Measurements from ENCODE around the gene PTH1R.

Gene PTH1R

GRCh38 chr3:46895761-46896160 lies 18.2 kb downstream of the PTH1R start:
- TF ChIP-seq, protein P1, sequence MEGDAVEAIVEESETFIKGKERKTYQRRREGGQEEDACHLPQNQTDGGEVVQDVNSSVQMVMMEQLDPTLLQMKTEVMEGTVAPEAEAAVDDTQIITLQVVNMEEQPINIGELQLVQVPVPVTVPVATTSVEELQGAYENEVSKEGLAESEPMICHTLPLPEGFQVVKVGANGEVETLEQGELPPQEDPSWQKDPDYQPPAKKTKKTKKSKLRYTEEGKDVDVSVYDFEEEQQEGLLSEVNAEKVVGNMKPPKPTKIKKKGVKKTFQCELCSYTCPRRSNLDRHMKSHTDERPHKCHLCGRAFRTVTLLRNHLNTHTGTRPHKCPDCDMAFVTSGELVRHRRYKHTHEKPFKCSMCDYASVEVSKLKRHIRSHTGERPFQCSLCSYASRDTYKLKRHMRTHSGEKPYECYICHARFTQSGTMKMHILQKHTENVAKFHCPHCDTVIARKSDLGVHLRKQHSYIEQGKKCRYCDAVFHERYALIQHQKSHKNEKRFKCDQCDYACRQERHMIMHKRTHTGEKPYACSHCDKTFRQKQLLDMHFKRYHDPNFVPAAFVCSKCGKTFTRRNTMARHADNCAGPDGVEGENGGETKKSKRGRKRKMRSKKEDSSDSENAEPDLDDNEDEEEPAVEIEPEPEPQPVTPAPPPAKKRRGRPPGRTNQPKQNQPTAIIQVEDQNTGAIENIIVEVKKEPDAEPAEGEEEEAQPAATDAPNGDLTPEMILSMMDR (IDR thresholded peaks at IDR 0.05; ENCODE audit: low read length, missing control alignments) = no peak
- H3K4me3 ChIP-seq (replicated peaks; ENCODE audit: low read depth, low read length) = no peak overlapping the region
- DNase-seq (ENCODE audit: low read depth) = no peak

DNA sequence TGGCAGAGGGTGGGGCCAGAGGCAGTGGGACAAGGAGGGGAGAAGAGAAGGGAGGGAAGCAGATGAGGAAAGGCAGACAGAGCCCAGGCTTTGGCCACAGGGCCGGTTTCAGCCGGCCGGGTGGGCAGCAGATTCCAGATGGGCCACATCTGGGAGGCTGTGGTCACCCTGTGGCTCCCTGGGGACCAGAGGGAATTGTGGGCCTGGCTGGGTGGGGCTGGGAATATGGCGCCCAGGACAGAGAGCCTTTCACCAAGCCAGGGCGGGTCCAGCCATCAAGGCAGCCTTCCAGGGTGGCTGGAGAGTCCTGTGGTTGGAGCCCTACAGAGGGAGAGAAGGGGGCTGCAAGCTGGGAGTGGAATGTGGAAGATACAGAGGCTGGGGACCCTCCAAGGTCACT lies 18.9 kb downstream of the PTH1R start:
- TF ChIP-seq, protein P1 (IDR thresholded peaks at IDR 0.05; ENCODE audit: low read length, missing control alignments) = no peak
- DNase-seq (ENCODE audit: low read depth) = no peak
- no peak overlapping the region for H3K4me3 ChIP-seq (replicated peaks; ENCODE audit: low read depth, low read length)

DNA sequence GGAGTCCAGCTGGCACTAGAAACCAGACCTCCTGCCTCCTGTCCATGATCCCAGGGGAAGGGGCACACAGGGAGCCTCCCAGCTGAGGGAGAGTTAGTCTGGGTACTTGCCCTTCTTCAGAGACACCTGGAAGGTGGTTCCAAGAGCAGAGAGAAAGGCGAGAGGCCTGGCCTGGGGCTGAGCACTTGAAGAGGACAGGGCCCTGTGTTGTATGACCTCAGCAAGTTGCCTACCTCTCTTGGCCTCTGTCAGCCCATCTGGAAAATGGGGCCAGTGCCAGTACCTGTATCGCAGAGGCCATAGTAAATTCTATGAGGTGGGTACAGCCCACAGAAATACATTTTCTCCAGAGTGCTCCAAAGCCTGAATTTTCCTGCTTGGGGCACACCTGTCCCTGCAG lies 19.5 kb downstream of the PTH1R start:
- TF ChIP-seq, protein P1 (IDR thresholded peaks at IDR 0.05; ENCODE audit: low read length, missing control alignments) = no peak
- no peak for DNase-seq (ENCODE audit: low read depth)
- H3K4me3 ChIP-seq (replicated peaks; ENCODE audit: low read depth, low read length) = no peak overlapping the region

DNA sequence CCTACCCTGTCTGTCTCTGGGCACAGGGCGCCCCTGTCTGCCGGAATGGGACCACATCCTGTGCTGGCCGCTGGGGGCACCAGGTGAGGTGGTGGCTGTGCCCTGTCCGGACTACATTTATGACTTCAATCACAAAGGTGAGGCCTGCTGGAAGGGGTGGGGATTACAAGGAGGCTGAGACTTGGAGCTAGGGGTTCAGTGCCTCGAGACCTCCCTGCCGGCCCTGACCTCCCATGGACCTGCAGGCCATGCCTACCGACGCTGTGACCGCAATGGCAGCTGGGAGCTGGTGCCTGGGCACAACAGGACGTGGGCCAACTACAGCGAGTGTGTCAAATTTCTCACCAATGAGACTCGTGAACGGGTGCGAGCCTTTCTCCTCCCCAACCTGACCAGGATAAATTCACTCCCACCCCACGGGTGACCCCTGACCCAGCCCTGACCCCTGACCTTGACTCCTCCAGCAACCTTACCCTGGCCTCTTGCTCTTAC lies 20.4 kb downstream of the PTH1R start:
- TF ChIP-seq, protein P1 (IDR thresholded peaks at IDR 0.05; ENCODE audit: low read length, missing control alignments) = no peak
- no peak overlapping the region for H3K4me3 ChIP-seq (replicated peaks; ENCODE audit: low read depth, low read length)
- no peak for DNase-seq (ENCODE audit: low read depth)

GRCh38 chr3:46898321-46899150 lies 21.0 kb downstream of the PTH1R start:
- no peak for DNase-seq (ENCODE audit: low read depth)
- H3K4me3 ChIP-seq (replicated peaks; ENCODE audit: low read depth, low read length) = no peak overlapping the region
- TF ChIP-seq, protein P1 (IDR thresholded peaks at IDR 0.05; ENCODE audit: low read length, missing control alignments) = no peak

DNA sequence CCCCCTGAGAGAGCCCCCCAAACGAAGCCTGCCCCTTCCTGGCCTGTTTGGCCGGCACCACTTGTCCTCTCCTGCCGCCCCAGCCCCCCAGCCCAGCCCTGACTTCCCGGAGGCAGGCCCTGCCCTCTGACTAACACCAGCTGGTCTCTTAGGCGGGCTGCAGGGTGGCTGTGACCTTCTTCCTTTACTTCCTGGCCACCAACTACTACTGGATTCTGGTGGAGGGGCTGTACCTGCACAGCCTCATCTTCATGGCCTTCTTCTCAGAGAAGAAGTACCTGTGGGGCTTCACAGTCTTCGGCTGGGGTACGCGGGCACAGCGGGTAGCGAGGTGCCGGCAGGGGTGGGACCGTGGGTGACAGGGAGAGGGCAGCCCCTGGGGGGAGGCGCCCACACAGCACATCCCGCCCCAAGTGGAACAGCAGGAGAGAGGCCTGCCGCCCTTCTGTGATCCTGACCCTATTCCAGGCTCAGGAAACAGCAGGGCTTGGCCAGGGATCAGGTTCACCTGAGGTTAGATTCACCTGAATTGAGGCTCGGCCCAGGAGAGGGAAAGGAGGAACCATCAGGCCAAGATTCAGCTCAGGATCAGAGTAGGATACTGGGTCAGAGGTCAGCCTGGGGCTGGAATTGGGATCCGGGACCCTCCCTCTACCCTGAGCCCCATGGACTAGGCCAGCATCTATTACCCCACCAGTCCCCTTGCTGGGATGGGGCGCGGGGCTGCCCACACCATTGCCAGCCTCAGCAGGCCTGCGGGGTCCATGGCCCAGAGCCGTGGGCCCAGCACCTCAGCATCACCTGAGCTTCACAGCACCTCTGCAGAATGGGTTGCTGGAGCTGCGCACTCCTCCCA lies 21.9 kb downstream of the PTH1R start:
- no peak overlapping the region for H3K4me3 ChIP-seq (replicated peaks; ENCODE audit: low read depth, low read length)
- TF ChIP-seq, protein P1 (IDR thresholded peaks at IDR 0.05; ENCODE audit: low read length, missing control alignments) = no peak
- no peak for DNase-seq (ENCODE audit: low read depth)
